A549 (cell line): ENCODE results near the gene RAMP1. TPM values are rescaled to one million over a fixed set of nuclear protein-coding genes. Genes with fewer than 3 reads are reported as not detected.

Experiments used
- ATAC-seq, 2 experiments: fragments of 200-7000 bp in 1 of 2; fragments of >200 bp in 1 of 2; cut with Nextera tagmentation in 1 of 2; cut with Tn5 transposase in 1 of 2; 3 replicates each; pipeline versions ENCODE4 v1.8.0 to v1.9.1; 2018 to 2020; ENCODE audit warnings: mild to moderate bottlenecking in 1 of 2, moderate library complexity in 1 of 2
- CTCF ChIA-PET: fragments of 300-600 bp; sonication (Branson Sonifier 250); formaldehyde crosslinking; extraction: SDS; loops from one replicate; lab custom pipeline; 2021; ENCODE audit warnings: antibody characterized with exemption, inconsistent platforms; lab: Yijun Ruan, JAX
- POLR2A ChIA-PET: fragments of 350-600 bp; formaldehyde crosslinking; extraction: SDS; loops from one replicate; lab custom pipeline; 2021; ENCODE audit warnings: antibody characterized with exemption, inconsistent platforms; lab: Yijun Ruan, JAX
- DNase-seq, 2 experiments: peaks; one replicate each; pipeline versions ENCODE4 v3.0.0 to v3.0.0-alpha.2; 2011 to 2016; ENCODE audit warnings: low read depth in 1 of 2, low spot score in 1 of 2
- FAIRE-seq: peaks from 2 replicates; lab custom pipeline; 2011; peaks lifted over from hg19 to GRCh38; lab: Jason Lieb, UNC
- H3K27ac ChIP-seq, 2 experiments: fragments of >200 bp; sonication (Bioruptor Twin); formaldehyde crosslinking; 3 replicates each; pipeline ENCODE4 v1.5.1; 2016 to 2017
- H3K4me1 ChIP-seq: fragments of >200 bp; sonication (Bioruptor Twin); formaldehyde crosslinking; 3 replicates; pipeline ENCODE4 v1.6.1; 2016
- H3K4me2 ChIP-seq: fragments of >200 bp; sonication (Bioruptor Twin); formaldehyde crosslinking; 3 replicates; pipeline ENCODE4 v1.6.1; 2016
- H3K4me3 ChIP-seq: fragments of >200 bp; sonication (Bioruptor Twin); formaldehyde crosslinking; 3 replicates; pipeline ENCODE4 v1.5.1; 2016
- H3K9me3 ChIP-seq: fragments of >200 bp; sonication (Bioruptor Twin); formaldehyde crosslinking; 3 replicates; pipeline ENCODE4 v1.6.1; 2016
- ESRRA ChIP-seq: fragments of 150-350 bp; IDR thresholded peaks from 2 replicates; pipeline ENCODE4 v1.6.1; 2014; ENCODE audit warnings: mild to moderate bottlenecking, low read length, borderline replicate concordance
- HEYL ChIP-seq: fragments of 250-450 bp; sonication (Bioruptor Pico); IDR thresholded peaks from 2 replicates; pipeline ENCODE4 v1.8.0; 2021; ENCODE audit warnings: mild to moderate bottlenecking, moderate library complexity
- KDM1A ChIP-seq: fragments of 200-600 bp; sonication (generic); IDR thresholded peaks from 2 replicates; pipeline ENCODE4 v1.6.1; 2016; ENCODE audit warnings: low read depth, mild to moderate bottlenecking
- MAZ ChIP-seq: fragments of 150-350 bp; IDR thresholded peaks from 2 replicates; pipeline ENCODE4 v1.6.1; 2014; ENCODE audit warnings: antibody characterized with exemption, low read depth, low read length, borderline replicate concordance
- NFE2L2 ChIP-seq: fragments of 150-350 bp; conservative IDR thresholded peaks from 2 replicates; pipeline ENCODE4 v1.6.1; 2014; ENCODE audit warnings: low read length
- PHF8 ChIP-seq: fragments of 200-600 bp; sonication (generic); IDR thresholded peaks from 2 replicates; pipeline ENCODE4 v1.6.1; 2016; ENCODE audit warnings: low read depth, mild to moderate bottlenecking, antibody characterized with exemption, moderate library complexity, borderline replicate concordance
- POLR2AphosphoS2 ChIP-seq: conservative IDR thresholded peaks from 2 replicates; pipeline ENCODE4 v1.6.1; 2012; ENCODE audit warnings: low read length, improper control_type of control experiment, inconsistent platforms
- RARB ChIP-seq: fragments of 250-450 bp; sonication (Bioruptor Pico); IDR thresholded peaks from 2 replicates; pipeline ENCODE4 v1.8.0; 2021; ENCODE audit warnings: mild to moderate bottlenecking, moderate library complexity
- RCOR1 ChIP-seq: fragments of 150-350 bp; IDR thresholded peaks from 2 replicates; pipeline ENCODE4 v1.6.1; 2014; ENCODE audit warnings: antibody characterized with exemption, low read length, low read depth
- RFX5 ChIP-seq: fragments of 450-650 bp; IDR thresholded peaks from 2 replicates; pipeline ENCODE4 v1.7.1; 2014; ENCODE audit warnings: antibody characterized with exemption, mild to moderate bottlenecking, moderate library complexity
- SMC3 ChIP-seq: fragments of >200 bp; sonication (Bioruptor Twin); formaldehyde crosslinking; IDR thresholded peaks from 3 replicates; pipeline ENCODE4 v1.6.1; 2018; ENCODE audit warnings: inconsistent platforms
- ZC3H11A ChIP-seq: fragments of 450-650 bp; IDR thresholded peaks from 2 replicates; pipeline ENCODE4 v1.6.1; 2014; ENCODE audit warnings: antibody characterized with exemption, mild to moderate bottlenecking
- ZSCAN20 ChIP-seq: fragments of 250-450 bp; sonication (Bioruptor Pico); IDR thresholded peaks from 2 replicates; pipeline ENCODE4 v1.8.0; 2022; ENCODE audit warnings: mild to moderate bottlenecking, moderate library complexity
- WGBS: methylation state at CpG from one replicate; pipeline ENCODE4 v1.1.6; 2017; ENCODE audit errors: missing lambda C conversion rate; 5-methylcytosine and 5-hydroxymethylcytosine counted together
- polyA plus RNA-seq, 4 experiments: library from polyadenylated mRNA; depleted of rRNA in 3 of 4; stranded (reverse); fragments of >200 nt; fragmentation: RNase III in 1 of 4; extraction: RNeasy Plus Mini Kit Qiagen cat#74134 plus additional on column Dnase treatment in 1 of 4; gene quantifications; 2 replicates in 3 of 4; 3 replicates in 1 of 4; pipeline ENCODE4 v1.2.3, GENCODE V29; 2011 to 2017
- TF ChIP-seq, protein P1 (sequence below): fragments of >200 bp; sonication (Bioruptor Twin); formaldehyde crosslinking; IDR thresholded peaks from 3 replicates; pipeline ENCODE4 v1.5.1; 2016
- TF ChIP-seq, protein P2 (sequence below): fragments of >200 bp; sonication (Bioruptor Twin); formaldehyde crosslinking; IDR thresholded peaks from 2 replicates; pipeline ENCODE4 v1.6.1; 2016
- TF ChIP-seq, protein P3 (sequence below): fragments of >200 bp; sonication (Bioruptor Twin); formaldehyde crosslinking; IDR thresholded peaks from 3 replicates; pipeline ENCODE4 v1.6.1; 2016
- TF ChIP-seq, protein P4 (sequence below): IDR thresholded peaks from 2 replicates; pipeline ENCODE4 v1.6.1; 2012
- TF ChIP-seq, protein P5 (sequence below): IDR thresholded peaks from 2 replicates; pipeline ENCODE4 v1.6.1; 2012
- TF ChIP-seq, protein P6 (sequence below): fragments of 200-600 bp; sonication (generic); IDR thresholded peaks from 2 replicates; pipeline ENCODE4 v1.6.1; 2016; ENCODE audit warnings: antibody characterized with exemption, mild to moderate bottlenecking, moderate library complexity
- TF ChIP-seq, protein P7 (sequence below): fragments of 250-450 bp; sonication (Bioruptor Pico); IDR thresholded peaks from 2 replicates; pipeline ENCODE4 v1.5.0; 2021; ENCODE audit warnings: mild to moderate bottlenecking, moderate library complexity, borderline replicate concordance

RAMP1 gene
- polyA plus RNA-seq, 2 of the 4 experiments (the other 2 are of a cell fraction), result not detected

DNA sequence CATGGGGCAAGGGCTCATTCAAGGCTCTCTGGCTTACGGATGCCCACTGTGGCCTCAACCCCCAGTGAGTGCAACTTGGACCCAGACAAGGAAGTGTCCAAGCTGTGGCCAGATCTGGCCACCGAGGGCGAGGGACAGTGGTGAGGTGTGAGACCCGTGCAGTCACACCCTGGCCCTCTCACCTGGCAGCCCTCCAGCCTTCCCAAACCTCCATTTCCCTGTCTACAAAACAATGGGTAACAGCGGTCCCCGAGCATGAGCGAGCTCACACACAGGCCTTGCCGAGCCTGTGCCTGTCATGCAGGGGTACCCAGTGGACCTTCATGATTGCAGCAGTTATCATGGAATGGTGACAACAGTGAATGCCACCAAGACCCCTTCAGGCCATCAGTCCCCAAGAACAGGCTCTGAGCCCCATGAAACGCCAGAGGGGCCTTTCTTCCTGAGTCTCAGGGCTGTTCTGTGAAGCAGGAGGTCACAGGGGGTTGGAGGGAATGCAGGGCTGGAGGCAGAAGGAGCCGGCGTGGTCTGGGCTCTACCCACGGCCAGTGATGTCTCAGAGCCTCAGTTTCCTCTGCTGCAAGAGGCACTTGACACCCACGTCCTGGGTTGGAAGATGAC, 49.8 kb downstream of the RAMP1 start:
- Histone ChIP-seq H3K27ac (no peak overlapping the region), H3K9me3 (peaks cover 11% of the 10 kb centered on the region; the same call in 1 of the 3 replicates)
- no peak for TF ChIP-seq RARB (CRISPR knock-in tag)
- TF ChIP-seq, protein P1, sequence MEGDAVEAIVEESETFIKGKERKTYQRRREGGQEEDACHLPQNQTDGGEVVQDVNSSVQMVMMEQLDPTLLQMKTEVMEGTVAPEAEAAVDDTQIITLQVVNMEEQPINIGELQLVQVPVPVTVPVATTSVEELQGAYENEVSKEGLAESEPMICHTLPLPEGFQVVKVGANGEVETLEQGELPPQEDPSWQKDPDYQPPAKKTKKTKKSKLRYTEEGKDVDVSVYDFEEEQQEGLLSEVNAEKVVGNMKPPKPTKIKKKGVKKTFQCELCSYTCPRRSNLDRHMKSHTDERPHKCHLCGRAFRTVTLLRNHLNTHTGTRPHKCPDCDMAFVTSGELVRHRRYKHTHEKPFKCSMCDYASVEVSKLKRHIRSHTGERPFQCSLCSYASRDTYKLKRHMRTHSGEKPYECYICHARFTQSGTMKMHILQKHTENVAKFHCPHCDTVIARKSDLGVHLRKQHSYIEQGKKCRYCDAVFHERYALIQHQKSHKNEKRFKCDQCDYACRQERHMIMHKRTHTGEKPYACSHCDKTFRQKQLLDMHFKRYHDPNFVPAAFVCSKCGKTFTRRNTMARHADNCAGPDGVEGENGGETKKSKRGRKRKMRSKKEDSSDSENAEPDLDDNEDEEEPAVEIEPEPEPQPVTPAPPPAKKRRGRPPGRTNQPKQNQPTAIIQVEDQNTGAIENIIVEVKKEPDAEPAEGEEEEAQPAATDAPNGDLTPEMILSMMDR, result no peak
- no peak for TF ChIP-seq NFE2L2
- TF ChIP-seq KDM1A, result no peak
- no peak for TF ChIP-seq HEYL (CRISPR knock-in tag)
- TF ChIP-seq PHF8, result no peak
- no peak for TF ChIP-seq RFX5
- no peak for TF ChIP-seq ESRRA
- TF ChIP-seq ZC3H11A, result no peak
- no peak for TF ChIP-seq ZSCAN20 (CRISPR knock-in tag)
- TF ChIP-seq RCOR1, result no peak
- no peak for TF ChIP-seq POLR2AphosphoS2
- TF ChIP-seq, protein P2, sequence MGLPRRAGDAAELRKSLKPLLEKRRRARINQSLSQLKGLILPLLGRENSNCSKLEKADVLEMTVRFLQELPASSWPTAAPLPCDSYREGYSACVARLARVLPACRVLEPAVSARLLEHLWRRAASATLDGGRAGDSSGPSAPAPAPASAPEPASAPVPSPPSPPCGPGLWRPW, result no peak
- TF ChIP-seq, protein P3, sequence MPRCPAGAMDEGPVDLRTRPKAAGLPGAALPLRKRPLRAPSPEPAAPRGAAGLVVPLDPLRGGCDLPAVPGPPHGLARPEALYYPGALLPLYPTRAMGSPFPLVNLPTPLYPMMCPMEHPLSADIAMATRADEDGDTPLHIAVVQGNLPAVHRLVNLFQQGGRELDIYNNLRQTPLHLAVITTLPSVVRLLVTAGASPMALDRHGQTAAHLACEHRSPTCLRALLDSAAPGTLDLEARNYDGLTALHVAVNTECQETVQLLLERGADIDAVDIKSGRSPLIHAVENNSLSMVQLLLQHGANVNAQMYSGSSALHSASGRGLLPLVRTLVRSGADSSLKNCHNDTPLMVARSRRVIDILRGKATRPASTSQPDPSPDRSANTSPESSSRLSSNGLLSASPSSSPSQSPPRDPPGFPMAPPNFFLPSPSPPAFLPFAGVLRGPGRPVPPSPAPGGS, result no peak
- TF ChIP-seq, all 56 proteins: peak for 0
- POLR2A ChIA-PET, result no interaction called here
- Histone ChIP-seq H3K4me3 (no peak overlapping the region), H3K4me2 (no peak overlapping the region), H3K4me1 (no peaks in the 10 kb centered on the region)
- FAIRE-seq, result no peak
- ATAC-seq, result no peak
- CTCF ChIA-PET, result no interaction called here
- DNase-seq, result no peak
- WGBS, result 68% methylated on average over 10 of the region's 13 CpGs

DNA sequence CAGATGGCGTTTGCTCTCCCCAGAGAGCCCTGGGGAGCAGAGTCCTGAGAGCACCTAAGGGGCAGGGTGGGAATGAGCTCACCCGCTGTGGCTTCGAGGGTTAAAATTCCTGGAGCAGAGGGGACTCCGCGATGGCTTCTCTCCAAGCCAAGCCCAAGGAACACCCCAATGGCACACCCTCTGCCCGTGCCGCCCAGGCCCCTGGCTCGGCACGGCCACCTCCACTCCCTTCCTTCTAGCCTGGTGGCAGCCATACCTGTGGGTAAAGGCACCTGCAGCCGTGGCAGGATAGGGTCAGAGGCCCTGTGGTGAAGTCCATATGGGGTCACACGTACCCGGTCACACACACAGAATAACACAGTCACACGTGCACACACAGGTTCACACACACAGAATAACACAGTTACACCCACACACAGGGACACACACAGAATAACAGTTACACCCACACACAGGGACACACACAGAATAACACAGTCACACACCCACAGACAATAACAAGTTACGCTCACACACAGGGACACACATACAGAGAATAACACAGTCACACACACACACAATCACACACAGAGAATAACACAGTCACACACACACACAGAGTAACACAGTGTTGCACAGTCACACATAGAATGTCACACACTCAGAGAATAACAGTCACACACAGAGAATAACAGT, 50.5 kb downstream of the RAMP1 start:
- H3K4me1 ChIP-seq, result no peaks in the 10 kb centered on the region
- POLR2A ChIA-PET, result no interaction called here
- no peak overlapping the region for H3K4me3 ChIP-seq
- FAIRE-seq (no peak), DNase-seq (no peak), ATAC-seq (no peak)
- 75% methylated on average over 12 of the region's 14 CpGs for WGBS
- CTCF ChIA-PET, result no interaction called here
- peaks cover 11% of the 10 kb centered on the region; the same call in 1 of the 3 replicates for H3K9me3 ChIP-seq
- H3K27ac ChIP-seq, result no peak overlapping the region
- no peak overlapping the region for H3K4me2 ChIP-seq
- TF ChIP-seq, protein P1, result no peak
- TF ChIP-seq POLR2AphosphoS2 (no peak), SMC3 (no peak), MAZ (no peak), PHF8 (no peak), NFE2L2 (no peak)
- TF ChIP-seq, protein P4, sequence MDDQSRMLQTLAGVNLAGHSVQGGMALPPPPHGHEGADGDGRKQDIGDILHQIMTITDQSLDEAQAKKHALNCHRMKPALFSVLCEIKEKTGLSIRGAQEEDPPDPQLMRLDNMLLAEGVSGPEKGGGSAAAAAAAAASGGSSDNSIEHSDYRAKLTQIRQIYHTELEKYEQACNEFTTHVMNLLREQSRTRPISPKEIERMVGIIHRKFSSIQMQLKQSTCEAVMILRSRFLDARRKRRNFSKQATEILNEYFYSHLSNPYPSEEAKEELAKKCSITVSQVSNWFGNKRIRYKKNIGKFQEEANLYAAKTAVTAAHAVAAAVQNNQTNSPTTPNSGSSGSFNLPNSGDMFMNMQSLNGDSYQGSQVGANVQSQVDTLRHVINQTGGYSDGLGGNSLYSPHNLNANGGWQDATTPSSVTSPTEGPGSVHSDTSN, result no peak
- TF ChIP-seq, protein P5, sequence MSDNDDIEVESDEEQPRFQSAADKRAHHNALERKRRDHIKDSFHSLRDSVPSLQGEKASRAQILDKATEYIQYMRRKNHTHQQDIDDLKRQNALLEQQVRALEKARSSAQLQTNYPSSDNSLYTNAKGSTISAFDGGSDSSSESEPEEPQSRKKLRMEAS, result no peak
- TF ChIP-seq, protein P6, sequence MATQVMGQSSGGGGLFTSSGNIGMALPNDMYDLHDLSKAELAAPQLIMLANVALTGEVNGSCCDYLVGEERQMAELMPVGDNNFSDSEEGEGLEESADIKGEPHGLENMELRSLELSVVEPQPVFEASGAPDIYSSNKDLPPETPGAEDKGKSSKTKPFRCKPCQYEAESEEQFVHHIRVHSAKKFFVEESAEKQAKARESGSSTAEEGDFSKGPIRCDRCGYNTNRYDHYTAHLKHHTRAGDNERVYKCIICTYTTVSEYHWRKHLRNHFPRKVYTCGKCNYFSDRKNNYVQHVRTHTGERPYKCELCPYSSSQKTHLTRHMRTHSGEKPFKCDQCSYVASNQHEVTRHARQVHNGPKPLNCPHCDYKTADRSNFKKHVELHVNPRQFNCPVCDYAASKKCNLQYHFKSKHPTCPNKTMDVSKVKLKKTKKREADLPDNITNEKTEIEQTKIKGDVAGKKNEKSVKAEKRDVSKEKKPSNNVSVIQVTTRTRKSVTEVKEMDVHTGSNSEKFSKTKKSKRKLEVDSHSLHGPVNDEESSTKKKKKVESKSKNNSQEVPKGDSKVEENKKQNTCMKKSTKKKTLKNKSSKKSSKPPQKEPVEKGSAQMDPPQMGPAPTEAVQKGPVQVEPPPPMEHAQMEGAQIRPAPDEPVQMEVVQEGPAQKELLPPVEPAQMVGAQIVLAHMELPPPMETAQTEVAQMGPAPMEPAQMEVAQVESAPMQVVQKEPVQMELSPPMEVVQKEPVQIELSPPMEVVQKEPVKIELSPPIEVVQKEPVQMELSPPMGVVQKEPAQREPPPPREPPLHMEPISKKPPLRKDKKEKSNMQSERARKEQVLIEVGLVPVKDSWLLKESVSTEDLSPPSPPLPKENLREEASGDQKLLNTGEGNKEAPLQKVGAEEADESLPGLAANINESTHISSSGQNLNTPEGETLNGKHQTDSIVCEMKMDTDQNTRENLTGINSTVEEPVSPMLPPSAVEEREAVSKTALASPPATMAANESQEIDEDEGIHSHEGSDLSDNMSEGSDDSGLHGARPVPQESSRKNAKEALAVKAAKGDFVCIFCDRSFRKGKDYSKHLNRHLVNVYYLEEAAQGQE, result no peak
- TF ChIP-seq, protein P7, sequence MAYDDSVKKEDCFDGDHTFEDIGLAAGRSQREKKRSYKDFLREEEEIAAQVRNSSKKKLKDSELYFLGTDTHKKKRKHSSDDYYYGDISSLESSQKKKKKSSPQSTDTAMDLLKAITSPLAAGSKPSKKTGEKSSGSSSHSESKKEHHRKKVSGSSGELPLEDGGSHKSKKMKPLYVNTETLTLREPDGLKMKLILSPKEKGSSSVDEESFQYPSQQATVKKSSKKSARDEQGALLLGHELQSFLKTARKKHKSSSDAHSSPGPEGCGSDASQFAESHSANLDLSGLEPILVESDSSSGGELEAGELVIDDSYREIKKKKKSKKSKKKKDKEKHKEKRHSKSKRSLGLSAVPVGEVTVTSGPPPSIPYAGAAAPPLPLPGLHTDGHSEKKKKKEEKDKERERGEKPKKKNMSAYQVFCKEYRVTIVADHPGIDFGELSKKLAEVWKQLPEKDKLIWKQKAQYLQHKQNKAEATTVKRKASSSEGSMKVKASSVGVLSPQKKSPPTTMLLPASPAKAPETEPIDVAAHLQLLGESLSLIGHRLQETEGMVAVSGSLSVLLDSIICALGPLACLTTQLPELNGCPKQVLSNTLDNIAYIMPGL (CRISPR knock-in tag), result no peak
